NT2/D1 (cell line): ENCODE measurements around the gene CEP85L.

Experiments
- DNase-seq: peaks from one replicate; pipeline ENCODE4 v3.0.0-alpha.2; 2011; ENCODE audit warnings: low read depth, low spot score
- H3K27me3 ChIP-seq: 2 replicates; pipeline ENCODE4 v1.6.0; 2011; ENCODE audit warnings: mild to moderate bottlenecking; ENCODE audit not compliant: insufficient read length, insufficient read depth
- H3K36me3 ChIP-seq: 2 replicates; pipeline ENCODE4 v1.6.1; 2011; ENCODE audit warnings: mild to moderate bottlenecking, low read length, mixed read lengths; ENCODE audit not compliant: insufficient read depth, insufficient read length
- H3K4me1 ChIP-seq: 2 replicates; pipeline ENCODE4 v1.5.1; 2011; ENCODE audit not compliant: insufficient read depth, insufficient read length
- H3K4me3 ChIP-seq: 2 replicates; pipeline ENCODE4 v1.5.1; 2011; ENCODE audit warnings: low read depth; ENCODE audit not compliant: insufficient read length
- H3K9ac ChIP-seq: 2 replicates; pipeline ENCODE4 v1.6.0; 2011; ENCODE audit warnings: low read depth; ENCODE audit not compliant: insufficient read length
- H3K9me3 ChIP-seq: 2 replicates; pipeline ENCODE4 v1.5.1; 2011; ENCODE audit warnings: mild to moderate bottlenecking, low read length; ENCODE audit not compliant: insufficient read depth
- SUZ12 ChIP-seq: IDR thresholded peaks from 2 replicates; pipeline ENCODE4 v1.6.1; 2011; ENCODE audit not compliant: insufficient read length, insufficient read depth; ENCODE audit errors: extremely low read depth
- YY1 ChIP-seq: IDR thresholded peaks from 2 replicates; pipeline ENCODE4 v1.6.1; 2011; ENCODE audit not compliant: insufficient read length, insufficient read depth
- ZNF274 ChIP-seq: IDR thresholded peaks from 2 replicates; pipeline ENCODE4 v1.6.1; 2011; ENCODE audit warnings: mild to moderate bottlenecking, low read depth, low read length

CEP85L gene

GRCh38 chr6:118618676-118619377, 32.6 kb downstream of the CEP85L start:
- Histone ChIP-seq H3K36me3 (peaks cover 5% of the 10 kb centered on the region), H3K9ac (no peak overlapping the region), H3K4me1 (no peaks in the 10 kb centered on the region), H3K4me3 (no peak overlapping the region), H3K9me3 (no peaks in the 10 kb centered on the region), H3K27me3 (no peaks in the 10 kb centered on the region)
- DNase-seq: peak; percentile 20
- no peak for TF ChIP-seq ZNF274
- no peak for TF ChIP-seq SUZ12
- no peak for TF ChIP-seq YY1

- no peak overlapping the region for H3K9ac ChIP-seq
- no peak overlapping the region for H3K4me3 ChIP-seq
- H3K27me3 ChIP-seq: no peaks in the 10 kb centered on the region
- H3K9me3 ChIP-seq: no peaks in the 10 kb centered on the region
- peaks cover 5% of the 10 kb centered on the region for H3K36me3 ChIP-seq
- H3K4me1 ChIP-seq: no peaks in the 10 kb centered on the region
- no peak for DNase-seq
- TF ChIP-seq YY1 (no peak), ZNF274 (no peak), SUZ12 (no peak)
These were observed 34.0 kb downstream of the CEP85L start for GRCh38 chr6:118617417-118617816.

- Histone ChIP-seq H3K9ac (no peak overlapping the region), H3K27me3 (no peaks in the 10 kb centered on the region), H3K4me1 (no peaks in the 10 kb centered on the region), H3K36me3 (peaks cover 5% of the 10 kb centered on the region), H3K4me3 (no peak overlapping the region), H3K9me3 (no peaks in the 10 kb centered on the region)
- DNase-seq: no peak
- TF ChIP-seq ZNF274: no peak
These were observed 40.1 kb downstream of the CEP85L start for GRCh38 chr6:118611334-118611733.

- Histone ChIP-seq H3K4me3 (no peak overlapping the region), H3K27me3 (no peaks in the 10 kb centered on the region), H3K9ac (no peak overlapping the region), H3K36me3 (no peaks in the 10 kb centered on the region), H3K9me3 (0 out of 2 replicates have a peak, but pooled peaks cover 8% of the 10 kb centered on the region), H3K4me1 (no peaks in the 10 kb centered on the region)
- no peak for DNase-seq
- TF ChIP-seq SUZ12 (no peak), ZNF274 (no peak), YY1 (no peak)
These were observed 44.5 kb downstream of the CEP85L start for GRCh38 chr6:118606858-118607257.

- Histone ChIP-seq H3K4me1 (no peaks in the 10 kb centered on the region), H3K36me3 (no peaks in the 10 kb centered on the region), H3K9me3 (0 out of 2 replicates have a peak, but pooled peaks cover 8% of the 10 kb centered on the region), H3K4me3 (no peak overlapping the region), H3K27me3 (no peaks in the 10 kb centered on the region), H3K9ac (no peak overlapping the region)
- TF ChIP-seq ZNF274: no peak
- TF ChIP-seq YY1: no peak
- no peak for TF ChIP-seq SUZ12
- no peak for DNase-seq
These were observed 45.1 kb downstream of the CEP85L start for GRCh38 chr6:118606268-118606667.

- DNase-seq: no peak
- no peaks in the 10 kb centered on the region for H3K4me1 ChIP-seq
- H3K9ac ChIP-seq: no peak overlapping the region
- 0 out of 2 replicates have a peak, but pooled peaks cover 8% of the 10 kb centered on the region for H3K9me3 ChIP-seq
- no peaks in the 10 kb centered on the region for H3K36me3 ChIP-seq
- H3K27me3 ChIP-seq: no peaks in the 10 kb centered on the region
- no peak for TF ChIP-seq ZNF274
- no peak for TF ChIP-seq YY1
- TF ChIP-seq SUZ12: no peak
- H3K4me3 ChIP-seq: no peak overlapping the region
These were observed 48.0 kb downstream of the CEP85L start for GRCh38 chr6:118603372-118603771.

- no peaks in the 10 kb centered on the region for H3K4me1 ChIP-seq
- peaks cover 8% of the 10 kb centered on the region; the same call in 1 of the 2 replicates for H3K9me3 ChIP-seq
- no peaks in the 10 kb centered on the region for H3K36me3 ChIP-seq
- DNase-seq: no peak
- H3K4me3 ChIP-seq: no peak overlapping the region
- H3K27me3 ChIP-seq: no peaks in the 10 kb centered on the region
- no peak overlapping the region for H3K9ac ChIP-seq
- no peak for TF ChIP-seq SUZ12
- TF ChIP-seq ZNF274: no peak
- TF ChIP-seq YY1: no peak
These were observed 49.1 kb downstream of the CEP85L start for GRCh38 chr6:118602300-118602699.
